Fibroblast of lung (primary cell): ENCODE data around the gene LCN2. TPM values are rescaled to one million over a fixed set of nuclear protein-coding genes. Genes with fewer than 3 reads are reported as not detected.

ENCODE experiments used
- DNase-seq, 2 donors: peaks; one replicate each; pipeline versions ENCODE4 v3.0.0 to v3.0.0-alpha.2; 2010; ENCODE audit warnings: low read depth in 2 of 2
- H2AFZ ChIP-seq: 2 replicates; pipeline ENCODE4 v1.5.1; 2012; ENCODE audit warnings: low read length, control low read depth, inconsistent platforms
- H3K27ac ChIP-seq: 2 replicates; pipeline ENCODE4 v1.5.1; 2011; ENCODE audit warnings: low read length, control low read depth; ENCODE audit not compliant: insufficient read depth
- H3K27me3 ChIP-seq: 2 replicates; pipeline ENCODE4 v1.5.1; 2011; ENCODE audit warnings: mild to moderate bottlenecking, low read length; ENCODE audit not compliant: control insufficient read depth, insufficient read depth
- H3K36me3 ChIP-seq: 2 replicates; pipeline ENCODE4 v1.5.1; 2011; ENCODE audit warnings: low read length; ENCODE audit not compliant: control insufficient read depth, insufficient read depth
- H3K4me1 ChIP-seq: 2 replicates; pipeline ENCODE4 v1.5.1; 2011; ENCODE audit warnings: low read length; ENCODE audit not compliant: control insufficient read depth, insufficient read depth; ENCODE audit errors: extremely low read depth
- H3K4me2 ChIP-seq: 2 replicates; pipeline ENCODE4 v1.5.1; 2011; ENCODE audit warnings: low read length, control low read depth; ENCODE audit not compliant: insufficient read depth; ENCODE audit errors: extremely low read depth
- H3K4me3 ChIP-seq, 4 experiments: fragments of 200-600 bp in 1 of 4; sonication (generic) in 1 of 4; replicated peaks in 1 of 4; 2 replicates each; pipeline ENCODE4 v1.5.1; 2011 to 2016; ENCODE audit warnings: low read length in 4 of 4, low read depth in 3 of 4, mild to moderate bottlenecking in 3 of 4, control low read depth in 2 of 4, inconsistent platforms in 1 of 4, mixed read lengths in 1 of 4; ENCODE audit not compliant: insufficient read depth in 1 of 4; ENCODE audit errors: control extremely low read depth in 1 of 4
- H3K79me2 ChIP-seq: 2 replicates; pipeline ENCODE4 v1.5.1; 2012; ENCODE audit warnings: mild to moderate bottlenecking, low read length, inconsistent platforms; ENCODE audit not compliant: control insufficient read depth, insufficient read depth
- H3K9ac ChIP-seq: 2 replicates; pipeline ENCODE4 v1.5.1; 2011; ENCODE audit warnings: mild to moderate bottlenecking, low read length, control low read depth; ENCODE audit not compliant: insufficient read depth
- H3K9me3 ChIP-seq: 2 replicates; pipeline ENCODE4 v1.5.1; 2012; ENCODE audit warnings: low read depth, low read length; ENCODE audit not compliant: control insufficient read depth, insufficient read depth
- H4K20me1 ChIP-seq: 2 replicates; pipeline ENCODE4 v1.5.1; 2011; ENCODE audit warnings: low read length; ENCODE audit not compliant: control insufficient read depth, insufficient read depth; ENCODE audit errors: extremely low read depth
- EZH2 ChIP-seq: IDR thresholded peaks from 2 replicates; pipeline ENCODE4 v1.5.1; 2012; ENCODE audit warnings: low read length, control low read depth, mild to moderate bottlenecking; ENCODE audit errors: missing control alignments
- polyA plus RNA-seq, 2 donors: library from polyadenylated mRNA; depleted of rRNA in 1 of 2; stranded (reverse) in 1 of 2; unstranded in 1 of 2; fragments of >200 nt; gene quantifications; 2 replicates each; pipeline ENCODE4 v1.2.1, GENCODE V29; 2011 to 2012; ENCODE audit warnings: missing spikeins in 1 of 2
- total RNA-seq: library from RNA; depleted of rRNA; stranded (reverse); fragments of >200 nt; gene quantifications from 2 replicates; pipeline ENCODE4 v1.2.1, GENCODE V29; 2014
- TF ChIP-seq, protein P1 (sequence below), 2 donors: IDR thresholded peaks in 1 of 2; conservative IDR thresholded peaks in 1 of 2; 1 replicate in 1 of 2; 2 replicates in 1 of 2; pipeline ENCODE4 v1.5.1; 2011 to 2012; ENCODE audit warnings: low read length in 2 of 2, control low read depth in 1 of 2, inconsistent platforms in 1 of 2, low read depth in 1 of 2, mild to moderate bottlenecking in 1 of 2

LCN2 gene
- total and polyA plus RNA-seq, 2 donors (not counting 1 experiment from before 2014, with no cell fraction given) = not detected

DNA sequence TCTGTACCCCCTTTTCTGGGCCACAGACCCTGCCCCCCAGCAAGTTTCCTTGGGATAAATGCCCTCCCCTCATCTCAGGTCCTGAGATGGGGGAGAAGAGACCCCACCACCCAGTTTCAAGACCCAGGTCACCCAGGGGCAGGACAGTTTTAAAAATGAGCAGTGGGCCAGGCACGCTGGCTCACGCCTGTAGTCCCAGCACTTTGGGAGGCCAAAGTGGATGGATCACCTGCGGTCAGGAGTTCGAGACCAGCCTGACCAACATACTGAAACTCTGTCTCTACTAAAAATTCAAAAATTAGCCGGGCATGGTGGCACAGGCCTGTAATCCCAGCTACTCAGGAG lies 27.8 kb upstream of the LCN2 start:
- no peak overlapping the region for H3K4me2 ChIP-seq
- H2AFZ ChIP-seq = no peak overlapping the region
- no peak overlapping the region for H3K9ac ChIP-seq
- DNase-seq = no peak
- TF ChIP-seq EZH2 = no peak
- TF ChIP-seq, protein P1, sequence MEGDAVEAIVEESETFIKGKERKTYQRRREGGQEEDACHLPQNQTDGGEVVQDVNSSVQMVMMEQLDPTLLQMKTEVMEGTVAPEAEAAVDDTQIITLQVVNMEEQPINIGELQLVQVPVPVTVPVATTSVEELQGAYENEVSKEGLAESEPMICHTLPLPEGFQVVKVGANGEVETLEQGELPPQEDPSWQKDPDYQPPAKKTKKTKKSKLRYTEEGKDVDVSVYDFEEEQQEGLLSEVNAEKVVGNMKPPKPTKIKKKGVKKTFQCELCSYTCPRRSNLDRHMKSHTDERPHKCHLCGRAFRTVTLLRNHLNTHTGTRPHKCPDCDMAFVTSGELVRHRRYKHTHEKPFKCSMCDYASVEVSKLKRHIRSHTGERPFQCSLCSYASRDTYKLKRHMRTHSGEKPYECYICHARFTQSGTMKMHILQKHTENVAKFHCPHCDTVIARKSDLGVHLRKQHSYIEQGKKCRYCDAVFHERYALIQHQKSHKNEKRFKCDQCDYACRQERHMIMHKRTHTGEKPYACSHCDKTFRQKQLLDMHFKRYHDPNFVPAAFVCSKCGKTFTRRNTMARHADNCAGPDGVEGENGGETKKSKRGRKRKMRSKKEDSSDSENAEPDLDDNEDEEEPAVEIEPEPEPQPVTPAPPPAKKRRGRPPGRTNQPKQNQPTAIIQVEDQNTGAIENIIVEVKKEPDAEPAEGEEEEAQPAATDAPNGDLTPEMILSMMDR (conservative IDR thresholded peaks at IDR 0.05 in 1 of 2, IDR thresholded peaks at IDR 0.05 in 1 of 2; ENCODE audit: low read depth in 1 of 2, low read length in 2 of 2) = no peak
- no peaks in the 10 kb centered on the region for H4K20me1 ChIP-seq
- H3K9me3 ChIP-seq = no peaks in the 10 kb centered on the region
- H3K27ac ChIP-seq = no peak overlapping the region
- peaks cover 4% of the 10 kb centered on the region for H3K79me2 ChIP-seq
- H3K4me1 ChIP-seq = peaks cover 12% of the 10 kb centered on the region
- peaks cover 12% of the 10 kb centered on the region for H3K36me3 ChIP-seq
- no peaks in the 10 kb centered on the region for H3K27me3 ChIP-seq
- no peak overlapping the region for H3K4me3 ChIP-seq

GRCh38 chr9:128121924-128122808 lies 27.1 kb upstream of the LCN2 start:
- Histone ChIP-seq H3K4me1 (peaks cover 12% of the 10 kb centered on the region), H3K27me3 (no peaks in the 10 kb centered on the region), H3K79me2 (peaks cover 8% of the 10 kb centered on the region), H3K4me3 (no peak overlapping the region), H3K27ac (no peak overlapping the region), H3K36me3 (peaks cover 12% of the 10 kb centered on the region), H4K20me1 (no peaks in the 10 kb centered on the region), H3K9me3 (no peaks in the 10 kb centered on the region), H3K9ac (no peak overlapping the region), H2AFZ (no peak overlapping the region), H3K4me2 (no peak overlapping the region)
- TF ChIP-seq EZH2 = no peak
- TF ChIP-seq, protein P1 (conservative IDR thresholded peaks at IDR 0.05 in 1 of 2, IDR thresholded peaks at IDR 0.05 in 1 of 2; ENCODE audit: low read depth in 1 of 2, low read length in 2 of 2) = no peak
- DNase-seq = no peak

DNA sequence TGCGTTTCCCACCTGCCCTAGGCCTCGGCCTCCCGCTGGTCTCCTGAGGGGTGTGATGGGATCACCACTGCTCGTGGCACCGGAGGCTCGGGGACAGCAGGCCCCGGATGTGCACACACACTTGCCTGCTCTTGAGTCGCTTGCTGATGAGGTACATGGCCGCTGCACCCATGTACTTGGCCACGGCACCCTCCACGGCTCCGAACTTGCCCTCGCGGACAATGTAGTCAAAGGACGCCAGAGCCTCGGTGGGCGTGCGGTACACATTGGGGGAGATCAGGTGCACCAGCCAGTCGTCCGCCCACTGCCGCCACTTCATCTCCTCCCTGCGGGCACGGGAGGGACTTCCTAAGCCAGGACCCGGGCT lies 26.5 kb upstream of the LCN2 start:
- Histone ChIP-seq H3K27ac (no peak overlapping the region), H3K36me3 (peaks cover 12% of the 10 kb centered on the region), H3K79me2 (peaks cover 10% of the 10 kb centered on the region), H2AFZ (no peak overlapping the region), H3K27me3 (no peaks in the 10 kb centered on the region), H3K4me1 (peaks cover 11% of the 10 kb centered on the region), H4K20me1 (no peaks in the 10 kb centered on the region), H3K4me2 (no peak overlapping the region), H3K9ac (no peak overlapping the region), H3K4me3 (no peak overlapping the region), H3K9me3 (no peaks in the 10 kb centered on the region)
- DNase-seq = no peak
- TF ChIP-seq, protein P1 (conservative IDR thresholded peaks at IDR 0.05 in 1 of 2, IDR thresholded peaks at IDR 0.05 in 1 of 2; ENCODE audit: low read depth in 1 of 2, low read length in 2 of 2) = no peak
- no peak for TF ChIP-seq EZH2
